B cell (primary cell): ENCODE data around the gene RSAD1. TPM values are rescaled to one million over a fixed set of nuclear protein-coding genes. Genes with fewer than 3 reads are reported as not detected.

Experiments used
- ATAC-seq: fragments of 200-7000 bp; cut with Tn5 transposase; one replicate; pipeline ENCODE4 v1.10.0; 2021; ENCODE audit warnings: low read depth, mild to moderate bottlenecking, moderate number of reproducible peaks, moderate library complexity
- CTCF ChIA-PET: fragments of 350-600 bp; sonication (Branson Sonifier 250); formaldehyde crosslinking; loops from one replicate; lab custom pipeline; 2021; ENCODE audit warnings: antibody characterized with exemption, inconsistent platforms; lab: Charles Lee
- POLR2A ChIA-PET: fragments of 350-600 bp; sonication (Branson Sonifier 250); formaldehyde crosslinking; loops from one replicate; lab custom pipeline; 2021; ENCODE audit warnings: antibody characterized with exemption; lab: Charles Lee
- DNase-seq: peaks from one replicate; pipeline ENCODE4 v3.0.0; 2013
- H2AFZ ChIP-seq: 2 replicates; pipeline ENCODE4 v1.6.1; 2012; ENCODE audit warnings: mild to moderate bottlenecking, low read depth, low read length; ENCODE audit not compliant: insufficient read depth, poor library complexity, severe bottlenecking
- H3K27ac ChIP-seq, 2 donors: 1 replicate in 1 of 2; 2 replicates in 1 of 2; pipeline ENCODE4 v1.5.1; 2012 to 2013; ENCODE audit warnings: low read length in 2 of 2, mild to moderate bottlenecking in 2 of 2, moderate library complexity in 1 of 2
- H3K27me3 ChIP-seq, 4 experiments: fragments of 200-600 bp in 1 of 4; sonication (generic) in 1 of 4; replicated peaks in 1 of 4; 1 replicate in 2 of 4; 2 replicates in 2 of 4; pipeline versions ENCODE4 v1.6.1 to v1.7.0; 2013 to 2016; ENCODE audit warnings: low read length in 3 of 4, mild to moderate bottlenecking in 2 of 4, mixed read lengths in 1 of 4, moderate library complexity in 1 of 4; ENCODE audit not compliant: insufficient read depth in 4 of 4, control insufficient read depth in 3 of 4; ENCODE audit errors: control extremely low read depth in 1 of 4
- H3K36me3 ChIP-seq, 2 experiments: replicated peaks in 1 of 2; 1 replicate in 1 of 2; 2 replicates in 1 of 2; pipeline versions ENCODE4 v1.6.1 to v1.7.1; 2013; ENCODE audit warnings: low read length in 1 of 2; ENCODE audit not compliant: insufficient read depth in 2 of 2, control insufficient read depth in 1 of 2; ENCODE audit errors: control extremely low read depth in 1 of 2, extremely low read depth in 1 of 2
- H3K4me1 ChIP-seq, 2 donors: fragments of 200-600 bp in 1 of 2; sonication (generic) in 1 of 2; 1 replicate in 1 of 2; 2 replicates in 1 of 2; pipeline versions ENCODE4 v1.5.1 to v1.6.1; 2013 to 2017; ENCODE audit warnings: low read length in 2 of 2; ENCODE audit not compliant: control insufficient read depth in 2 of 2, insufficient read depth in 2 of 2
- H3K4me2 ChIP-seq: replicated peaks from 2 replicates; pipeline ENCODE3; 2012; ENCODE audit warnings: mild to moderate bottlenecking, low read depth, low read length; ENCODE audit not compliant: poor library complexity, severe bottlenecking
- H3K4me3 ChIP-seq, 5 experiments: fragments of 200-600 bp in 1 of 5; sonication (generic) in 1 of 5; 1 replicate in 3 of 5; 2 replicates in 2 of 5; pipeline versions ENCODE4 v1.5.1 to v1.7.0; 2011 to 2016; ENCODE audit warnings: low read length in 4 of 5, mild to moderate bottlenecking in 4 of 5, low read depth in 2 of 5, control low read depth in 1 of 5, moderate library complexity in 1 of 5; ENCODE audit not compliant: insufficient read depth in 1 of 5; ENCODE audit errors: control extremely low read depth in 1 of 5, extremely low read depth in 1 of 5
- H3K79me2 ChIP-seq: fragments of 200-600 bp; sonication (generic); one replicate; pipeline ENCODE4 v1.6.0; 2016; ENCODE audit warnings: low read length; ENCODE audit not compliant: control insufficient read depth, insufficient read depth
- H3K9ac ChIP-seq: fragments of 200-600 bp; sonication (generic); 2 replicates; pipeline ENCODE4 v1.6.1; 2017; ENCODE audit warnings: mild to moderate bottlenecking, low read length, moderate library complexity
- H3K9me3 ChIP-seq, 3 donors: one replicate each; pipeline versions ENCODE4 v1.6.1 to v1.7.1; 2013; ENCODE audit warnings: low read length in 2 of 3; ENCODE audit not compliant: control insufficient read depth in 2 of 3, insufficient read depth in 1 of 3; ENCODE audit errors: control extremely low read depth in 1 of 3
- H4K20me1 ChIP-seq: 2 replicates; pipeline ENCODE4 v1.6.0; 2012; ENCODE audit warnings: mild to moderate bottlenecking, low read length; ENCODE audit not compliant: insufficient read depth, control insufficient read depth, poor library complexity, severe bottlenecking
- H3K27ac Mint-ChIP-seq: one replicate; pipeline ENCODE4 v1.8.0; 2021; ENCODE audit warnings: mixed read lengths
- H3K27me3 Mint-ChIP-seq: one replicate; pipeline ENCODE4 v1.8.0; 2021; ENCODE audit warnings: mixed read lengths
- H3K4me1 Mint-ChIP-seq: one replicate; pipeline ENCODE4 v1.8.0; 2021; ENCODE audit warnings: mixed read lengths
- H3K4me3 Mint-ChIP-seq: one replicate; pipeline ENCODE4 v1.8.0; 2021; ENCODE audit warnings: mixed read lengths
- H3K9me3 Mint-ChIP-seq: one replicate; pipeline ENCODE4 v1.8.0; 2022; ENCODE audit warnings: mixed read lengths; ENCODE audit not compliant: insufficient read depth
- EZH2 ChIP-seq: IDR thresholded peaks from 2 replicates; pipeline ENCODE4 v1.6.1; 2012; ENCODE audit warnings: borderline replicate concordance, low read depth, mild to moderate bottlenecking, moderate library complexity, low read length; ENCODE audit not compliant: insufficient read depth, poor library complexity, severe bottlenecking
- WGBS: methylation state at CpG from one replicate; pipeline ENCODE4 v1.1.5; 2013; ENCODE audit warnings: missing lambda C conversion rate; ENCODE audit not compliant: insufficient coverage; 5-methylcytosine and 5-hydroxymethylcytosine counted together
- intact Hi-C: fragments of 100-400 bp; cut with micrococcal nuclease; formaldehyde crosslinking; loops from one replicate; pipeline ENCODE4 v1.10.0; 2022
- polyA plus RNA-seq: library from polyadenylated mRNA; depleted of rRNA; stranded (reverse); fragments of >200 nt; gene quantifications from 2 replicates; pipeline ENCODE4 v1.2.3, GENCODE V29; 2012
- total RNA-seq, 2 donors: library from RNA; stranded (reverse); fragments of 120-200 nt in 1 of 2; gene quantifications; 1 replicate in 1 of 2; 2 replicates in 1 of 2; pipeline versions ENCODE4 v1.2.3 to v1.2.4, GENCODE V29; 2013 to 2022
- TF ChIP-seq, protein P1 (sequence below): fragments of 200-600 bp; IDR thresholded peaks from one replicate; pipeline ENCODE4 v1.8.0; 2022; ENCODE audit warnings: antibody characterized with exemption, mild to moderate bottlenecking

The RSAD1 gene
- total and polyA plus RNA-seq, 2 donors (not counting 1 experiment from before 2014, with no cell fraction given): 53.4 to 63.9 TPM

DNA sequence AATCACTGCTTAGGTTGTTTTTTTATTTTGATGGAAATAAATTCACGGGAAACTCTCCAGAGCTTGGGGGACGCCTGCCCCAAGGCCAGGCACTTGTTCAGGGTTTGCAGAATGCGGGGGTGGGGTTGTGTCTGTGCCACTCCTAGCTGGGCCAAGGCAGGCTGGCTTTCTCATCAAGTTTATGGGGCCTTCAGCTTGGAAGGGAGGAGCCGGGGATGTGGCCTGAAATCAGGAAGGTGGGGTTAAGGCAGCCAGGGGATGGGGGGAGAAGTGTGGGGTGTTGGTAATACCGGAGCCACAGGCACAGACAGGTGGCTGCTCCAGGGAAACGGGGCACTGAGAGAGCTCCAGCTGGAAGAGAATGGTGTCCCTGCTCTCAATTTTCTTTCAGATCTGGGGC lies 8.2 kb upstream of the RSAD1 start:
- Histone ChIP-seq H2AFZ (no peak overlapping the region), H3K4me1 (peaks cover 14 to 37% of the 10 kb centered on the region in 2 donors), H3K4me3 (no peak overlapping the region), H3K27me3 (peaks cover 0 to 29% (median 10%) of the 10 kb centered on the region in 4 experiments), H3K27ac (no peak overlapping the region), H3K9ac (no peak overlapping the region), H3K4me2 (no peak overlapping the region), H3K79me2 (no peaks in the 10 kb centered on the region), H3K9me3 (peaks cover 0 to 23% (median 0%) of the 10 kb centered on the region in 3 donors), H3K36me3 (peaks cover 0 to 2% of the 10 kb centered on the region in 2 experiments), H4K20me1 (no peaks in the 10 kb centered on the region)
- peaks cover 5% of the 10 kb centered on the region for H3K27me3 Mint-ChIP-seq
- ATAC-seq (no peak), DNase-seq (no peak)
- ChIA-PET CTCF (interaction anchor here (1.1 to 3.2 kb wide), 2 partner anchors 13 to 73 kb away, joined by 3 to 13 read pairs; partner anchors contain the start of gene LRRC59), POLR2A (interaction anchor here (1.3 kb wide), 1 partner anchor 72 kb away, joined by 3 read pairs; no protein-coding TSS in a partner anchor)
- no peak overlapping the region for H3K27ac Mint-ChIP-seq
- H3K9me3 Mint-ChIP-seq: no peaks in the 10 kb centered on the region
- H3K4me3 Mint-ChIP-seq: peak overlapping the region; percentile 37
- intact Hi-C loops: no loop called here
- 93% methylated on average over 6 of the region's 6 CpGs for WGBS
- H3K4me1 Mint-ChIP-seq: peaks cover 31% of the 10 kb centered on the region
- TF ChIP-seq, protein P1, sequence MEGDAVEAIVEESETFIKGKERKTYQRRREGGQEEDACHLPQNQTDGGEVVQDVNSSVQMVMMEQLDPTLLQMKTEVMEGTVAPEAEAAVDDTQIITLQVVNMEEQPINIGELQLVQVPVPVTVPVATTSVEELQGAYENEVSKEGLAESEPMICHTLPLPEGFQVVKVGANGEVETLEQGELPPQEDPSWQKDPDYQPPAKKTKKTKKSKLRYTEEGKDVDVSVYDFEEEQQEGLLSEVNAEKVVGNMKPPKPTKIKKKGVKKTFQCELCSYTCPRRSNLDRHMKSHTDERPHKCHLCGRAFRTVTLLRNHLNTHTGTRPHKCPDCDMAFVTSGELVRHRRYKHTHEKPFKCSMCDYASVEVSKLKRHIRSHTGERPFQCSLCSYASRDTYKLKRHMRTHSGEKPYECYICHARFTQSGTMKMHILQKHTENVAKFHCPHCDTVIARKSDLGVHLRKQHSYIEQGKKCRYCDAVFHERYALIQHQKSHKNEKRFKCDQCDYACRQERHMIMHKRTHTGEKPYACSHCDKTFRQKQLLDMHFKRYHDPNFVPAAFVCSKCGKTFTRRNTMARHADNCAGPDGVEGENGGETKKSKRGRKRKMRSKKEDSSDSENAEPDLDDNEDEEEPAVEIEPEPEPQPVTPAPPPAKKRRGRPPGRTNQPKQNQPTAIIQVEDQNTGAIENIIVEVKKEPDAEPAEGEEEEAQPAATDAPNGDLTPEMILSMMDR: no peak
- TF ChIP-seq EZH2: no peak
